Stomach smooth muscle (tissue), 2 donors: ENCODE results near the gene TRIO.

Source experiments
- H3K27ac ChIP-seq: one replicate; pipeline ENCODE4 v1.7.0; 2013; ENCODE audit warnings: mild to moderate bottlenecking, low read length, inconsistent platforms
- H3K27me3 ChIP-seq, 2 donors: one replicate each; pipeline ENCODE4 v1.7.0; 2013; ENCODE audit warnings: low read length in 2 of 2; ENCODE audit not compliant: insufficient read depth in 2 of 2, control insufficient read depth in 1 of 2
- H3K36me3 ChIP-seq, 2 donors: one replicate each; pipeline ENCODE4 v1.7.0; 2013; ENCODE audit warnings: low read length in 2 of 2; ENCODE audit not compliant: control insufficient read depth in 2 of 2, insufficient read depth in 2 of 2
- H3K4me1 ChIP-seq: one replicate; pipeline ENCODE4 v1.7.0; 2013; ENCODE audit warnings: low read length; ENCODE audit not compliant: control insufficient read depth, insufficient read depth
- H3K4me3 ChIP-seq, 2 donors: one replicate each; pipeline ENCODE4 v1.7.0; 2013; ENCODE audit warnings: low read length in 2 of 2
- H3K9ac ChIP-seq, 2 donors: one replicate each; pipeline ENCODE4 v1.7.0; 2013; ENCODE audit warnings: low read length in 2 of 2, mild to moderate bottlenecking in 1 of 2
- H3K9me3 ChIP-seq, 2 donors: one replicate each; pipeline ENCODE4 v1.7.0; 2013; ENCODE audit warnings: low read length in 2 of 2; ENCODE audit not compliant: control insufficient read depth in 2 of 2
- donor health status: healthy.
- donor health status: Pancreatic carcinoma.

The TRIO gene

DNA sequence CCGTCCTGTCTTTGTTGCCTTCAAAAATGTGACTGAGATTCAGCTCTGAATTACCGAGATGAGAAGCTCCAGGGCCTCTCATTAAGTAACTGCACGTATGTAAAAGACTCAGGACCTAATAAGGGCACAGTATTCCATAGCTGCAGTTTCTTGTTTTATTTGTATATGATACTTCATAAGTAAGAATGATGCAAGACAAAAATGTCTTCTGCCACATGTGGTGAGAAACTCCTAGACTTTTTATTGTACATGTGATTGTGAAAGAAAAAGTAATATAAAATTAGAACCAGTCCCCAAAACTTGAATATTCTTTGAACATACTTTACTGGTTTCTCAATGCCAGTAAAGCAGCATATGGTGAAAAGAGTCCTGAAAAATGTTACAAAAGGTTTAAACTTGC is 328.4 kb downstream of the TRIO start:
- H3K27me3 ChIP-seq = no peaks in the 10 kb centered on the region
- H3K36me3 ChIP-seq = peaks cover 42 to 49% of the 10 kb centered on the region in 2 donors
- H3K9me3 ChIP-seq = no peaks in the 10 kb centered on the region
- H3K4me3 ChIP-seq = no peak overlapping the region
- no peaks in the 10 kb centered on the region for H3K4me1 ChIP-seq
- H3K27ac ChIP-seq = no peak overlapping the region
- H3K9ac ChIP-seq = no peak overlapping the region

DNA sequence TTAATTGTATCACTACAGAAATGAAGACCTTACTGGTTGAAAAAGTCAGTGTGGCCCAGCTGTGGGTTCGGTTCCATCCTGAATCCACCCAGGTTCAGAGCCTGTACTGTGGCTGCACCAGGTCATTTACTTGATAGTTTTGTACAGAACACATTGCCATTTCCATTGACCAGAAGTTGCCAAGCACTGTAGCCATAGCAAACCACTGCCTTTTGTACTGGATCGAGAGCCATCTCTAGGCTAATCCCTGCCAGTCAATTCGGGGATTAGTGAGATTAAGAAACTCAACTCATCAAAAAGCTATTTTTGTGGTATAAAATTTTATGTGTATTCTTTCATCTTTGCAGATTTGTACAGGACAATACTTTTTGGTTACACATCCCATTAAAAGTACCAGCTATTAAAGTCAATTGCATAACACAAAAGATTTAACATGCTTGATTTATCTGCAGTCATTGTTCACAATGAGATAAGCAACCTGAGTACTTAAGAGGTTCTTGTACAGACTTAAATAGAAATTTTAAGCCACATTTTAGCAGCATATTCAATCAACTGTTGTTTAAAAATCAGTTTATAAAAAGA is 329.9 kb downstream of the TRIO start:
- Histone ChIP-seq H3K4me3 (no peak overlapping the region), H3K9me3 (no peaks in the 10 kb centered on the region), H3K4me1 (no peaks in the 10 kb centered on the region), H3K36me3 (peaks cover 45 to 50% of the 10 kb centered on the region in 2 donors), H3K27me3 (no peaks in the 10 kb centered on the region), H3K9ac (no peak overlapping the region), H3K27ac (no peak overlapping the region)

- Histone ChIP-seq H3K27me3 (no peaks in the 10 kb centered on the region), H3K9me3 (no peaks in the 10 kb centered on the region)
These were observed 331.9 kb downstream of the TRIO start for GRCh38 chr5:14475045-14475444.

DNA sequence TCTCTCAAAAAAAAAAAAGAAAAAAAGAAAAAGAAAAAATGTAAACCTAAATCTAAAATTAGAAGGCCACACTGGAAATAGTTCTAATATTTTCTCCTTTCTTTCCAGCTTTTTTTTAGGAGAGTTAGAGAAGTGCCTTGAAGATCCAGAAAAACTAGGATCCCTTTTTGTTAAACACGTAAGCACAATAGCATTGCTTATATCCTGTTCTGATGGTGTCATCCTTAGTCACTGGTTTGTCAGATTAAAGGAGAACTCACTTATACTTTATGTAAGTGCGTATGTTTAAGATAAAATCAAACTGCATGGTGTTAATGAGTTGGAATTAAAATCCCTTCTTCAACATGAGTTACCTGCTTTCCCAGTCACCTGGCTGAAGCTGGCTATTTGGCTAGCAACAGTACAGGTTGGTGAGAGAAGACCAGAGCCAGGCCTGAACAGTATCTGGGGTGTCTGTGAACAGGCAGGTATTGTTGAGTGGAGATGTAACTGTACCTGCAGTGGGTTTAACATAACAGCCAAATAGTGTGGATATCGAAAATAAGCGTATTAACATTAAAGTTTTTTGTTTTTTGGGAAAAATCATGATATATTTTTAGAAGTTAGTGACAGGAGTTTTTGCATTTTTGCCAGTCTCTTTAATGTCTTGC is 333.8 kb downstream of the TRIO start:
- Histone ChIP-seq H3K36me3 (peaks cover 56 to 64% of the 10 kb centered on the region in 2 donors), H3K9me3 (no peaks in the 10 kb centered on the region), H3K27me3 (no peaks in the 10 kb centered on the region), H3K27ac (no peak overlapping the region), H3K4me1 (no peaks in the 10 kb centered on the region), H3K9ac (no peak overlapping the region), H3K4me3 (no peak overlapping the region)

More at GRCh38 chr5:14475045-14475444, 331.9 kb downstream of the TRIO start:
- no peak overlapping the region for H3K9ac ChIP-seq
- no peaks in the 10 kb centered on the region for H3K4me1 ChIP-seq
- H3K4me3 ChIP-seq = no peak overlapping the region
- H3K27ac ChIP-seq = no peak overlapping the region
- H3K36me3 ChIP-seq = peaks cover 53 to 61% of the 10 kb centered on the region in 2 donors

GRCh38 chr5:14479143-14479696 is 336.1 kb downstream of the TRIO start:
- H3K36me3 ChIP-seq = peaks cover 64 to 68% of the 10 kb centered on the region in 2 donors
- H3K9ac ChIP-seq = no peak overlapping the region
- H3K27me3 ChIP-seq = no peaks in the 10 kb centered on the region
- no peak overlapping the region for H3K4me3 ChIP-seq
- no peak overlapping the region for H3K27ac ChIP-seq
- H3K4me1 ChIP-seq = no peaks in the 10 kb centered on the region
- H3K9me3 ChIP-seq = no peaks in the 10 kb centered on the region

DNA sequence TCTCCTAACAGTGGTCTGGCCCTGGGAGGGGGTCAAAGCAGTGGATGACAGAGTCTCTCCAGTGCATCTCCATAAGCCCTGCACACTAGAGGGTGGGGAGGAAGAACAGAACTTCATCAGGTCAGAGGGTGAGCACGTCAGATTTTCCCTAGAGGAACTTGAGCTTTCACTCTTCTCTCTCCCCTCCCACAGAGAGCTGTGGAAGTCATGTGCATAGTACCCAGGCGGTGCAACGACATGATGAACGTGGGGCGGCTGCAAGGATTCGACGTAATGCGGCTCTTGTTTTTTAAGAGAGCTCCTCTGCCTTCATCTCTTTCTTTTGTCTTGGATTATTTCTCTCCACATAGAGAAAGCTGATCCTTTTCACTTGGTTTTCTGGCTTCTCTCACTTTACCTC is 338.2 kb downstream of the TRIO start:
- Histone ChIP-seq H3K27ac (no peak overlapping the region), H3K27me3 (no peaks in the 10 kb centered on the region), H3K4me3 (no peak overlapping the region), H3K36me3 (peaks cover 62 to 67% of the 10 kb centered on the region in 2 donors), H3K4me1 (no peaks in the 10 kb centered on the region), H3K9ac (no peak overlapping the region), H3K9me3 (no peaks in the 10 kb centered on the region)

- Histone ChIP-seq H3K9me3 (no peaks in the 10 kb centered on the region), H3K36me3 (peaks cover 65 to 69% of the 10 kb centered on the region in 2 donors), H3K4me3 (no peak overlapping the region), H3K27ac (no peak overlapping the region), H3K27me3 (no peaks in the 10 kb centered on the region), H3K4me1 (no peaks in the 10 kb centered on the region), H3K9ac (no peak overlapping the region)
These were observed 338.9 kb downstream of the TRIO start for GRCh38 chr5:14482085-14482484.

DNA sequence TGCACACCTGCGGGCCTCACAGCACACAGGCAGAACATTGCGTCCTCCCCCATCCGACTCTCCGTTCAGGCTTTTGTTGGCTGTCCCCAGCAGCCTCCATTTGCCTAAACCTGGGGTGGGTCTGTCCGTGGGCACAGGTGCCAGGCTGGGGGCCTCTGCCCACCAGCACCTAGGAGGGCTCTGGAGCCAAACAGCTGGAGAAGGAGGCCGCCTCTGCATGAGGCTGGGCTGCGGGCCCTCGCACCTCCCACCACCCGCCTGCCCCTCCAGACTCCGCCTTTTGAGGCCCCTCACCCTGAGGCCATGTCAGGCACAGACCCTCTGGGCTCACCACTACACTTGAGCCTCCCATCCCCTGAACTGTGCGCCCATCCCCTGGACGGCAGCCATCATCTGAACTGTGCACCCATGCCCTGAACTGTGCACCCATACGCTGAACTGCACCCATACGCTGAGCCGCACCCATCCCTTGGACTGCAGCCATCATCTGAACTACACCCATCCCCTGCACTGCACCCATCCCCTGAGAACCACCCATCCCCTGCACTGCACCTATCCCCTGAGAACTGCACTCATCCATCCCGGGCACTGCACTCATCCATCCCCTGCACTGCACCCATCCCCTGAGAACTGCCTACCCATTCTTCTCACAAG is 340.5 kb downstream of the TRIO start:
- Histone ChIP-seq H3K27me3 (no peaks in the 10 kb centered on the region), H3K4me1 (no peaks in the 10 kb centered on the region), H3K27ac (no peak overlapping the region), H3K36me3 (peaks cover 59 to 62% of the 10 kb centered on the region in 2 donors), H3K4me3 (no peak overlapping the region), H3K9me3 (no peaks in the 10 kb centered on the region), H3K9ac (no peak overlapping the region)

GRCh38 chr5:14486486-14486885 is 343.3 kb downstream of the TRIO start:
- Histone ChIP-seq H3K36me3 (peaks cover 48 to 62% of the 10 kb centered on the region in 2 donors), H3K27me3 (no peaks in the 10 kb centered on the region), H3K9me3 (no peaks in the 10 kb centered on the region), H3K9ac (no peak overlapping the region), H3K27ac (no peak overlapping the region), H3K4me3 (no peak overlapping the region), H3K4me1 (peaks cover 6% of the 10 kb centered on the region)

GRCh38 chr5:14486996-14487896 is 344.1 kb downstream of the TRIO start:
- no peak overlapping the region for H3K27ac ChIP-seq
- no peak overlapping the region for H3K9ac ChIP-seq
- no peak overlapping the region for H3K4me3 ChIP-seq
- no peaks in the 10 kb centered on the region for H3K9me3 ChIP-seq
- no peaks in the 10 kb centered on the region for H3K27me3 ChIP-seq
- peaks cover 56 to 66% of the 10 kb centered on the region in 2 donors for H3K36me3 ChIP-seq
- peaks cover 6% of the 10 kb centered on the region for H3K4me1 ChIP-seq
